Fibroblast of pulmonary artery (primary cell): Measurements from ENCODE around the gene KIF9.
"Not testable (repeated sequence)": the region's sequence is repeated elsewhere in the genome, so short reads cannot be mapped to it uniquely, and the experiment has no call there.

Experiments
- DNase-seq: peaks from one replicate; pipeline ENCODE4 v3.0.0-alpha.2; 2010; ENCODE audit warnings: low read depth
- H3K4me3 ChIP-seq: replicated peaks from 2 replicates; pipeline ENCODE4 v1.5.1; 2011; ENCODE audit warnings: low read depth, mild to moderate bottlenecking, control low read depth, low read length, moderate library complexity
- CTCF ChIP-seq: IDR thresholded peaks from 2 replicates; pipeline ENCODE4 v1.5.1; 2011; ENCODE audit warnings: mild to moderate bottlenecking, control low read depth, low read length, inconsistent platforms; ENCODE audit errors: missing control alignments

Gene KIF9

GRCh38 chr3:47314056-47314764 is 31.6 kb upstream of the KIF9 start:
- no peak for DNase-seq
- TF ChIP-seq CTCF, result no peak
- H3K4me3 ChIP-seq, result no peak overlapping the region

DNA sequence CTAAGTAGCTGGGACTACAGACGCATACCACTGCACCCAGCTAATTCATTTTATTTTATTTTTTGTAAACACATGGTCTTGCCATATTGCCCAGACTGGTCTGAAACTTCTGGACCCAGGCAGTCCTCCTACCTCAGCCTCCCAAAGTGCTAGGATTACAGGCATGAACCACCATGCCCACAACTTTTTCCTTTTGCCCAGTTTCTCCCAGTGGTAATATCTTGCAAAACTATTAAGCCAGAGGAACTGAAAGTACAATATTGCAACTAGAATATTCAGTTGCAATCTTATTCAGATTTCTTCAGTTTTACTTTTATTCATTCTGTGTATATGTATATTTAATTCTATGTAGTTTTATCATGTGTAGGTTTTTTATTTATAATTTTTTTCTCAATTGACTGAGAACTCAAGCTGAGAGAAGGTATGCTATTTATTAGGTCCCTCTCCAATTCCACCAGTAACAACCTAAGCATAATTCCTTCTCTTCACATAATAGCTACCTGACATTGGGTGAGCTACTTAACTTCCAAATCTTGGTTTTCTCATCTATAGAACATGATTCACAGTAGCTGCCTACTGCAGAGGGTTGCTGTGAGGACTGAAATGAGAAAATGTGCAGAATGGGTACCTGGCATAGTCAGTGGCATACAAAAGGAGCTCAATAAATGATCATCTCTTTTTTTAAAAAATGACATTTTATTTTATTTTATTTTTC is 30.9 kb upstream of the KIF9 start:
- H3K4me3 ChIP-seq, result no peak overlapping the region
- no peak for DNase-seq
- no peak for TF ChIP-seq CTCF

DNA sequence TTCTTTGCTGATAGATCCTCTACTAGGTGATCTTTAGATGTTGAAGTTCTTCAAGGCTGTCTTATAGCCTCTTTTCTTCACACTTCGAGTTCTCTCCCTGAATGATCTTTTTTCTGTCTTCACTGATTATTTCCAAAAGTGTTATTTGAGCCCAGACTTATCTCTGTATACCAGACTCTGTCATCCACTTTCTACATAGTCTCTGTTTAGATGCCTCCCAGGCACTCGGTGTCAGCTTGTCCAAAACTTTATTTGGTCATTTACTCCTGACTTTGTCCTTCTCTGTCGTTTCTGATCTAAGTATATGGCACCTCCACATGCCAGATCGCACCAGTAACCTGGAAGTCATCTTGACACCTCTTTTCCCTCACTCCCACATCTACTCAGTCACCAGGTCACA is 27.8 kb upstream of the KIF9 start:
- H3K4me3 ChIP-seq, result no peak overlapping the region
- no peak for DNase-seq
- TF ChIP-seq CTCF, result no peak

GRCh38 chr3:47309231-47309630 is 26.6 kb upstream of the KIF9 start:
- not testable (repeated sequence) for DNase-seq

DNA sequence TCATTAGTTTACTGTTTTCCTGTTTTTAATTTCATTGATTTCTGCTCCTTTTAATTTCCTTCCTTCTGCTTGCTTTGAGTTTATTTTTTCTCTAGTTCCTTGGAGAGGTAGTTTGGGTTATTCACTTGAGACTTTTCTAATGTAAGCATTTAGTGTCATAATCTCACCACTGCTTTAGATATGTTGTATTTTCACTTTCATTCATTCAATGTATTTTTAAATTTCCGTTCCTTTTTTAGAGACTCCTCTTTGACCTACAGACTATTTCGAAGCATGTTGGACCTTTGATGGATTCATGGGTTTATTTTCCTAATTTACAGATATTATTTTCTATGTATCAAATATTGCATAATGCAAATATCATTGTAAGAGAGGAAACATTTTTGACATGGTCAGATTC is 23.4 kb upstream of the KIF9 start:
- DNase-seq, result no peak
- H3K4me3 ChIP-seq, result no peak overlapping the region
- no peak for TF ChIP-seq CTCF

More at GRCh38 chr3:47309231-47309630, 26.6 kb upstream of the KIF9 start:
- not testable (repeated sequence) for H3K4me3 ChIP-seq

GRCh38 chr3:47301456-47301855 is 18.9 kb upstream of the KIF9 start:
- no peak for TF ChIP-seq CTCF
- H3K4me3 ChIP-seq, result no peak overlapping the region
- no peak for DNase-seq

DNA sequence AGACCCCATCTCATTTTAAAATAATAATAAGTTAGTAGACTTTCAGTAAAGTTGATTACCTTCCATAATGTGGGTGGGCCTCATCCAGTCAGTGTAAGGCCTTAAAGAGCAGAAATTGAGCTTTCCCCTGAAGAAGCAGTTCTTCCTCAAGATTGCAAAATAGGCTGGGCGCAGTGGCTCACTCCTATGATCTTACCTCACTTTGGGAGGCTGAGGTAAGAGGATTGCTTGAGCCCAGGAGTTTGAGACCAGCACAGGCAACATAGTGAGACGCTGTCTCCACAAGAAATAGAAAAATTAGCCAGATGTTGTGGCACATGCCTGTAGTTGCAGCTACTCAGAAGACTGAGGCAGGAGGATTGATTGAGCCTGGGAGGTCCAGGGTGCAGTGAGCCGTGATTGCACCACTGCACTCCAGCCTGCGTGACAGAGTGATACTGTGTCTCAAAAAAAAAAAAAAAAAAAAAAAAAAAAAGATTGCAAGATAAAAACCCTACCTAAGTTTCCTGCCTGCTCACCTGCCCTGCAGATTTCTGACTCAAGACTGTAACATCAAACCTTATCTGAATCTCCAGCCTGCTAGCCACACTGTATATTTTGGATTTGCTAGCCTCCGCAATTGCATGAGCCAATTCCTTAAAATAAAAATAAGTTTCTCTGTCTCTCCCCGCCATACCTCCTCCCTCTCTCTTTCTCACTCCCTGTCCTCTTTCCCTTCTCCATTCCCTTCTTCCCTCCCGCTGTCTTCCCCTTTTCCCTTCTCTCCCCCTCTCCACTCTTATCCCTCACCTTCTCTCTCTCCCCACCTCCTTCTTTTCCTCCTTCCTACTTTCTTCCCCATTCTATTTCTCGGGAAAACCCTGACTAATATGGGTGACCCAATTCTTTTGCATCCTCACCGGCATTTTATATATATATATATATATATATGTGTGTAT is 17.1 kb upstream of the KIF9 start:
- TF ChIP-seq CTCF, result no peak
- H3K4me3 ChIP-seq, result no peak overlapping the region
- no peak for DNase-seq
